ENCODE results near the gene HSPA12B.

DNA sequence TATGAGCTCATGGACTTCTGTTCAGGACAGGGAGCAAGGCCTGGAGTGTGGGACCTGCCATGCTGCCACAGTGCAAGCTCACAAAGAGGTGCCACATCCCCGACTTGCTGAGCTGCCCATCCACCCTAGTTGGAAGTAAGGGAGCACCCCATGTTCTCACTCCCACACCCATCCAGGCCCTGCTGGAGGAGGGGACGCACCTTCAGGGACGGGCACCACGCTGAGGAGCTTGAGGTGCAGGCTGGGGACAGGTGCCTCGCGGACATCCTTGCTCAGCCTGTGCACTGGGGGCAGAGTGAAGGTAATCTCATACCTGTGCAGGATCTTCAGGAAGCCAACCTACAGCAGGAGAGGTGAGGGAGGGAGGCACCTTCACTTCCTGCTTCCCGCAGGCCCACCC, 22.8 kb downstream of the HSPA12B start:
- TF ChIP-seq, protein P1, sequence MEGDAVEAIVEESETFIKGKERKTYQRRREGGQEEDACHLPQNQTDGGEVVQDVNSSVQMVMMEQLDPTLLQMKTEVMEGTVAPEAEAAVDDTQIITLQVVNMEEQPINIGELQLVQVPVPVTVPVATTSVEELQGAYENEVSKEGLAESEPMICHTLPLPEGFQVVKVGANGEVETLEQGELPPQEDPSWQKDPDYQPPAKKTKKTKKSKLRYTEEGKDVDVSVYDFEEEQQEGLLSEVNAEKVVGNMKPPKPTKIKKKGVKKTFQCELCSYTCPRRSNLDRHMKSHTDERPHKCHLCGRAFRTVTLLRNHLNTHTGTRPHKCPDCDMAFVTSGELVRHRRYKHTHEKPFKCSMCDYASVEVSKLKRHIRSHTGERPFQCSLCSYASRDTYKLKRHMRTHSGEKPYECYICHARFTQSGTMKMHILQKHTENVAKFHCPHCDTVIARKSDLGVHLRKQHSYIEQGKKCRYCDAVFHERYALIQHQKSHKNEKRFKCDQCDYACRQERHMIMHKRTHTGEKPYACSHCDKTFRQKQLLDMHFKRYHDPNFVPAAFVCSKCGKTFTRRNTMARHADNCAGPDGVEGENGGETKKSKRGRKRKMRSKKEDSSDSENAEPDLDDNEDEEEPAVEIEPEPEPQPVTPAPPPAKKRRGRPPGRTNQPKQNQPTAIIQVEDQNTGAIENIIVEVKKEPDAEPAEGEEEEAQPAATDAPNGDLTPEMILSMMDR (tag by site-specific recombination; IDR thresholded peaks at IDR 0.05): no peak
- TF ChIP-seq ZNF76 (tag by site-specific recombination; IDR thresholded peaks at IDR 0.05; ENCODE audit: borderline replicate concordance, low read depth): no peak
- TF ChIP-seq TCF7L2 (IDR thresholded peaks at IDR 0.05; ENCODE audit: borderline replicate concordance, low read depth, low read length): no peak
- TF ChIP-seq ATF2 (tag by site-specific recombination; IDR thresholded peaks at IDR 0.05; ENCODE audit: low read depth): no peak
- TF ChIP-seq ZNF10 (tag by site-specific recombination; IDR thresholded peaks at IDR 0.05): no peak
- no peak for TF ChIP-seq ZNF623 (tag by site-specific recombination; IDR thresholded peaks at IDR 0.05)
- TF ChIP-seq ZNF350 (tag by site-specific recombination; IDR thresholded peaks at IDR 0.05): no peak
- TF ChIP-seq PRDM1 (tag by site-specific recombination; IDR thresholded peaks at IDR 0.05): no peak
